Measurements from ENCODE around the gene ISM1.

GRCh38 chr20:13263451-13263850, 42.4 kb downstream of the ISM1 start:
- TF ChIP-seq POLR2A (IDR thresholded peaks at IDR 0.05; ENCODE audit: low read depth, low read length) (no peak), TAF1 (IDR thresholded peaks at IDR 0.05; ENCODE audit: borderline replicate concordance, low read depth, low read length) (no peak)

Measured in GM12892 (cell line).